ENCODE measurements around the gene GMDS. TPM values are rescaled to one million over a fixed set of nuclear protein-coding genes. Genes with fewer than 3 reads are reported as not detected.

The GMDS gene
- total RNA-seq, 3 donors from 2014 or later (not counting 1 experiment from before 2014, with no cell fraction given): 23.6 to 31.0 (median 26.4) TPM

- Mint-ChIP-seq H3K9me3 (no peaks in the 10 kb centered on the region), H3K4me3 (no peak overlapping the region), H3K4me1 (no peaks in the 10 kb centered on the region), H3K36me3 (no peaks in the 10 kb centered on the region), H3K27me3 (ENCODE audit: low read depth in 2 of 2) (peaks cover 0 to 5% of the 10 kb centered on the region in 2 donors), H3K27ac (no peak overlapping the region)
- Histone ChIP-seq H3K27me3 (ENCODE audit: control insufficient read depth, insufficient read depth, low read length) (no peaks in the 10 kb centered on the region), H3K4me1 (ENCODE audit: control insufficient read depth, insufficient read depth, low read length) (no peaks in the 10 kb centered on the region), H3K9me3 (ENCODE audit: control insufficient read depth, insufficient read depth, low read length) (no peaks in the 10 kb centered on the region), H3K36me3 (ENCODE audit: control insufficient read depth, insufficient read depth, low read length) (no peaks in the 10 kb centered on the region), H3K27ac (ENCODE audit: low read length) (no peak overlapping the region), H3K4me3 (ENCODE audit: low read length) (no peak overlapping the region)
- TF ChIP-seq CTCF (IDR thresholded peaks at IDR 0.05): no peak
- DNase-seq: no peak
- intact Hi-C loops (cut with micrococcal nuclease): no loop called here
- no peak for ATAC-seq
- WGBS (ENCODE audit: insufficient coverage): 87% methylated on average over 5 of the region's 5 CpGs
Observed at GRCh38 chr6:1579096-1579495, 666.3 kb downstream of the GMDS start.

DNA sequence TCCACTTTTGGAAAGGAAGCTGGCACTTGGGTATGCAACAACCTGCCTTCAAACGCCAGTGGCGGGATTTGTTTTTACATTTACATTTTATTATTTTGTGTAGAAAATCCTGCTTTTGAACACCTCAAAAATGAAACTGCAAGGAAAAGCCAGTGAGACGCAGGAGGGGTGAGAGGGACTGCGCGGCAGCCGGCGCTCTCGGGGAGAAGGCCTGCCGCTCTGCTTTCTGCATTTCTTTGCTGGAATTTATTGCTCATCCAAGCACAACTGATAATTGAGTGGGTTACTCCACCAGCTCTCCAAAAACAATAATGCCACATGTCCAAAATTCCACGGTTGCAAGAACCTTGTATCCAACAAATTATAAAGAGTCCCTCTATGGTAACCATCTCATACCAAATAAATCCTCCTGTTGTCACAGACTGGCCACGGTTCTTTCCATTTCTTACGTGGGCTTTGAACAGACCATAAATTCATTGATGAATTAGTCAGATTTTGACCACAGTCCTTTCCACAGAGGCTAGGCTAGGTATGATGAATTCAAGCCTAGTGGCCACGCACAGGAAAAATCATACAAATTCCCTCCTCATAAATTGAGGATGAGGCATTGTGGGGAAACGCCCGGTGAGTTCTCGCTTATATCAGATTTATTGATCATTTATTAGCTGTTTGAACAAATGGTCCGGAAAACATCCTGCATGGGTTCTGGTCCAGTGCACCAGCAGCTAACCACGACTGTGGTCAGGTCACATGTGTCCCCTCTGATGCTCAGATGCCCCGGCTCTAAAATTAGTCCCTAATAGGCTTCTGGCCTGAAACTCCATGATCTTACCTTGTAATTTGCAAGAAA lies 667.3 kb downstream of the GMDS start:
- Histone ChIP-seq H3K4me3 (ENCODE audit: low read length) (no peak overlapping the region), H3K4me1 (ENCODE audit: control insufficient read depth, insufficient read depth, low read length) (no peaks in the 10 kb centered on the region), H3K27ac (ENCODE audit: low read length) (no peak overlapping the region), H3K36me3 (ENCODE audit: control insufficient read depth, insufficient read depth, low read length) (no peaks in the 10 kb centered on the region), H3K9me3 (ENCODE audit: control insufficient read depth, insufficient read depth, low read length) (no peaks in the 10 kb centered on the region), H3K27me3 (ENCODE audit: control insufficient read depth, insufficient read depth, low read length) (no peaks in the 10 kb centered on the region)
- Mint-ChIP-seq H3K9me3 (no peaks in the 10 kb centered on the region), H3K4me3 (no peak overlapping the region), H3K36me3 (no peaks in the 10 kb centered on the region), H3K4me1 (no peaks in the 10 kb centered on the region), H3K27ac (no peak overlapping the region), H3K27me3 (ENCODE audit: low read depth in 2 of 2) (peaks cover 0 to 5% of the 10 kb centered on the region in 2 donors)
- intact Hi-C loops (cut with micrococcal nuclease): no loop called here
- WGBS (ENCODE audit: insufficient coverage): 81% methylated on average over 18 of the region's 19 CpGs
- no peak for ATAC-seq
- TF ChIP-seq CTCF (IDR thresholded peaks at IDR 0.05): no peak
- DNase-seq: no peak

- H3K36me3 ChIP-seq (ENCODE audit: control insufficient read depth, insufficient read depth, low read length): no peaks in the 10 kb centered on the region
- Mint-ChIP-seq H3K27me3 (ENCODE audit: low read depth in 2 of 2) (peaks cover 0 to 5% of the 10 kb centered on the region in 2 donors), H3K4me3 (no peak overlapping the region), H3K9me3 (no peaks in the 10 kb centered on the region), H3K36me3 (peaks cover 4% of the 10 kb centered on the region), H3K4me1 (no peaks in the 10 kb centered on the region), H3K27ac (no peak overlapping the region)
- DNase-seq: no peak
- H3K4me1 ChIP-seq (ENCODE audit: control insufficient read depth, insufficient read depth, low read length): no peaks in the 10 kb centered on the region
- intact Hi-C loops (cut with micrococcal nuclease): no loop called here
- no peak overlapping the region for H3K27ac ChIP-seq (ENCODE audit: low read length)
- H3K4me3 ChIP-seq (ENCODE audit: low read length): no peak overlapping the region
- WGBS (ENCODE audit: insufficient coverage): 88% methylated on average over 11 of the region's 11 CpGs
- no peak for ATAC-seq
- no peaks in the 10 kb centered on the region for H3K27me3 ChIP-seq (ENCODE audit: control insufficient read depth, insufficient read depth, low read length)
- no peak for TF ChIP-seq CTCF (IDR thresholded peaks at IDR 0.05)
- H3K9me3 ChIP-seq (ENCODE audit: control insufficient read depth, insufficient read depth, low read length): no peaks in the 10 kb centered on the region
Observed at GRCh38 chr6:1577146-1577680, 668.2 kb downstream of the GMDS start.
